ENCODE results near the gene LDLRAD3.

DNA sequence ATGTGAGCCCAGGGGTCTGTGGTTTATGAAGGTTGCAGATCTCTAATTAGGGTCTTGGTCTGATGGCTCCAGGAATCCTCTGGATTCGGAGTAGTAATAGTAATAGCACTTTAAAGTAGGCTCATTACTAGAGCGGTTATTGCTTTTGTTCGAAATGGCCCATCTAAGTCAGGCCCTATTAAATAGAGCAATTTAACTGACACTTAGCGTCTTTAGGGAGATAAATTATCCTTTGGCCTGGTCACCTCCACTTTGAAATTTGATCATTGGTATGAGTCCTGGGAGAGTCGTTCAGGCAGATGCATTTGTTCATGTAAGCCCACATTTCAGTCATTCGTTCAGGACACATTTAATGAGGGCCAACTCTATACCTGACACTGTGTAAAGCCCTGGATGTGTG is 54.8 kb downstream of the LDLRAD3 start:
- TF ChIP-seq, protein P1, sequence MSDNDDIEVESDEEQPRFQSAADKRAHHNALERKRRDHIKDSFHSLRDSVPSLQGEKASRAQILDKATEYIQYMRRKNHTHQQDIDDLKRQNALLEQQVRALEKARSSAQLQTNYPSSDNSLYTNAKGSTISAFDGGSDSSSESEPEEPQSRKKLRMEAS (IDR thresholded peaks at IDR 0.05): no peak
- TF ChIP-seq TEAD4 (IDR thresholded peaks at IDR 0.05) (no peak), NFIC (IDR thresholded peaks at IDR 0.05) (no peak)
- TF ChIP-seq, protein P2, sequence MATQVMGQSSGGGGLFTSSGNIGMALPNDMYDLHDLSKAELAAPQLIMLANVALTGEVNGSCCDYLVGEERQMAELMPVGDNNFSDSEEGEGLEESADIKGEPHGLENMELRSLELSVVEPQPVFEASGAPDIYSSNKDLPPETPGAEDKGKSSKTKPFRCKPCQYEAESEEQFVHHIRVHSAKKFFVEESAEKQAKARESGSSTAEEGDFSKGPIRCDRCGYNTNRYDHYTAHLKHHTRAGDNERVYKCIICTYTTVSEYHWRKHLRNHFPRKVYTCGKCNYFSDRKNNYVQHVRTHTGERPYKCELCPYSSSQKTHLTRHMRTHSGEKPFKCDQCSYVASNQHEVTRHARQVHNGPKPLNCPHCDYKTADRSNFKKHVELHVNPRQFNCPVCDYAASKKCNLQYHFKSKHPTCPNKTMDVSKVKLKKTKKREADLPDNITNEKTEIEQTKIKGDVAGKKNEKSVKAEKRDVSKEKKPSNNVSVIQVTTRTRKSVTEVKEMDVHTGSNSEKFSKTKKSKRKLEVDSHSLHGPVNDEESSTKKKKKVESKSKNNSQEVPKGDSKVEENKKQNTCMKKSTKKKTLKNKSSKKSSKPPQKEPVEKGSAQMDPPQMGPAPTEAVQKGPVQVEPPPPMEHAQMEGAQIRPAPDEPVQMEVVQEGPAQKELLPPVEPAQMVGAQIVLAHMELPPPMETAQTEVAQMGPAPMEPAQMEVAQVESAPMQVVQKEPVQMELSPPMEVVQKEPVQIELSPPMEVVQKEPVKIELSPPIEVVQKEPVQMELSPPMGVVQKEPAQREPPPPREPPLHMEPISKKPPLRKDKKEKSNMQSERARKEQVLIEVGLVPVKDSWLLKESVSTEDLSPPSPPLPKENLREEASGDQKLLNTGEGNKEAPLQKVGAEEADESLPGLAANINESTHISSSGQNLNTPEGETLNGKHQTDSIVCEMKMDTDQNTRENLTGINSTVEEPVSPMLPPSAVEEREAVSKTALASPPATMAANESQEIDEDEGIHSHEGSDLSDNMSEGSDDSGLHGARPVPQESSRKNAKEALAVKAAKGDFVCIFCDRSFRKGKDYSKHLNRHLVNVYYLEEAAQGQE (IDR thresholded peaks at IDR 0.05; ENCODE audit: low read depth): no peak
